Stimulated activated CD4-positive, alpha-beta T cell treated with anti-CD3 and anti-CD28 coated beads, TNF-alpha, amount 100 ng/mL, for 4 hours (primary cell): Measurements from ENCODE around the gene DPEP2.
"Not testable (repeated sequence)": the region's sequence is repeated elsewhere in the genome, so short reads cannot be mapped to it uniquely, and the experiment has no call there.

Experiments
- DNase-seq, 3 experiments: peaks; one replicate each; pipeline ENCODE4 v3.0.0-alpha.2; 2020; ENCODE audit warnings: low read depth in 3 of 3

DPEP2 gene

GRCh38 chr16:67998779-67999688, at the start of gene DPEP2:
Gene DPEP2 (minus strand): TSS chr16:67999484. CDS start chr16:67993212, 6,272 bp downstream.
- DNase-seq = not testable (repeated sequence)

- no peak for DNase-seq
Observed at GRCh38 chr16:68047987-68048386, 48.7 kb upstream of the DPEP2 start.

- DNase-seq = no peak
Observed at GRCh38 chr16:68046106-68046505, 46.8 kb upstream of the DPEP2 start.

GRCh38 chr16:68041783-68042182, 42.5 kb upstream of the DPEP2 start:
- DNase-seq = no peak

GRCh38 chr16:68040506-68041288, 41.4 kb upstream of the DPEP2 start:
- DNase-seq = peak; percentile 76 to 88 (median 84)

- DNase-seq = no peak
Observed at GRCh38 chr16:68037841-68038597, 38.7 kb upstream of the DPEP2 start.

- no peak for DNase-seq
Observed at GRCh38 chr16:68035227-68035626, 35.9 kb upstream of the DPEP2 start.

GRCh38 chr16:68033101-68033500, 33.8 kb upstream of the DPEP2 start:
- no peak for DNase-seq

- DNase-seq = no peak
Observed at GRCh38 chr16:68031951-68032350, 32.7 kb upstream of the DPEP2 start.

- DNase-seq = not testable (repeated sequence)
Observed at GRCh38 chr16:68030108-68030507, 30.8 kb upstream of the DPEP2 start.

GRCh38 chr16:68028996-68029395, 29.7 kb upstream of the DPEP2 start:
- DNase-seq = no peak

- DNase-seq = peak; percentile 87 to 93 (median 88)
Observed at GRCh38 chr16:68022728-68023537, 23.6 kb upstream of the DPEP2 start, which contains the start of the genes DDX28 and DUS2. Gene DDX28 (minus strand): TSS chr16:68023232. CDS start chr16:68023202, 30 bp downstream. Gene DUS2 (plus strand): TSS chr16:68023284. CDS start chr16:68038024, 14,740 bp downstream.

GRCh38 chr16:68022278-68022727, 23.0 kb upstream of the DPEP2 start:
- no peak for DNase-seq

- DNase-seq = no peak
Observed at GRCh38 chr16:68021490-68021889, 22.2 kb upstream of the DPEP2 start.

GRCh38 chr16:68019167-68019680, 19.9 kb upstream of the DPEP2 start:
- DNase-seq = no peak

- DNase-seq = no peak
Observed at GRCh38 chr16:68015681-68016080, 16.4 kb upstream of the DPEP2 start, which contains the start of gene DPEP2NB. Gene DPEP2NB (minus strand): TSS chr16:68015911. CDS start chr16:68015770, 141 bp downstream.

- DNase-seq = no peak
Observed at GRCh38 chr16:68013440-68013839, 14.2 kb upstream of the DPEP2 start.

GRCh38 chr16:68009872-68010271, 10.6 kb upstream of the DPEP2 start:
- not testable (repeated sequence) for DNase-seq

- no peak for DNase-seq
Observed at GRCh38 chr16:68009157-68009735, 10.0 kb upstream of the DPEP2 start.

- DNase-seq = no peak
Observed at GRCh38 chr16:68005786-68006286, 6.6 kb upstream of the DPEP2 start.
